H9 (cell line): ENCODE results near the gene RGL1. TPM values are rescaled to one million over a fixed set of nuclear protein-coding genes. Genes with fewer than 3 reads are reported as not detected.

Experiments used
- DNase-seq: peaks from one replicate; pipeline ENCODE4 v3.0.0-alpha.2; 2017
- H2AFZ ChIP-seq: one replicate; pipeline ENCODE4 v1.6.1; 2013; ENCODE audit warnings: mild to moderate bottlenecking, low read length, control low read depth, moderate library complexity
- H2AK5ac ChIP-seq: 2 replicates; pipeline ENCODE4 v1.6.1; 2013; ENCODE audit warnings: low read length, control low read depth, mixed read lengths; ENCODE audit not compliant: insufficient read length
- H2BK120ac ChIP-seq: one replicate; pipeline ENCODE4 v1.6.1; 2013; ENCODE audit warnings: low read depth, mild to moderate bottlenecking, low read length, control low read depth, inconsistent platforms; ENCODE audit not compliant: poor library complexity, severe bottlenecking
- H2BK12ac ChIP-seq: 2 replicates; pipeline ENCODE4 v1.6.1; 2013; ENCODE audit warnings: low read length, control low read depth, mixed read lengths, low read depth; ENCODE audit not compliant: insufficient read length
- H2BK15ac ChIP-seq: 2 replicates; pipeline ENCODE4 v1.6.1; 2013; ENCODE audit warnings: low read depth, low read length, control low read depth
- H2BK20ac ChIP-seq: one replicate; pipeline ENCODE4 v1.6.1; 2013; ENCODE audit warnings: low read depth, mild to moderate bottlenecking, low read length, control low read depth, inconsistent platforms; ENCODE audit not compliant: poor library complexity, severe bottlenecking
- H2BK5ac ChIP-seq: 2 replicates; pipeline ENCODE4 v1.6.1; 2013; ENCODE audit warnings: low read length, control low read depth, mixed read lengths; ENCODE audit not compliant: insufficient read length
- H3K14ac ChIP-seq: 2 replicates; pipeline ENCODE4 v1.6.1; 2013; ENCODE audit warnings: low read length, control low read depth; ENCODE audit not compliant: insufficient read depth
- H3K18ac ChIP-seq: 2 replicates; pipeline ENCODE4 v1.6.1; 2013; ENCODE audit warnings: low read depth, mild to moderate bottlenecking, mixed read lengths, low read length, control low read depth; ENCODE audit not compliant: insufficient read length
- H3K23ac ChIP-seq: 2 replicates; pipeline ENCODE4 v1.6.1; 2013; ENCODE audit warnings: low read length, control low read depth, mixed read lengths, low read depth; ENCODE audit not compliant: insufficient read length
- H3K23me2 ChIP-seq: 2 replicates; pipeline ENCODE4 v1.6.1; 2013; ENCODE audit warnings: low read depth, mild to moderate bottlenecking, mixed read lengths, low read length, control low read depth; ENCODE audit not compliant: insufficient read length, poor library complexity, severe bottlenecking
- H3K27ac ChIP-seq: 2 replicates; pipeline ENCODE4 v1.5.1; 2013; ENCODE audit warnings: low read length, control low read depth, mixed read lengths, low read depth; ENCODE audit not compliant: insufficient read length
- H3K27me3 ChIP-seq: 2 replicates; pipeline ENCODE4 v1.6.1; 2013; ENCODE audit warnings: low read length, control low read depth, inconsistent platforms; ENCODE audit not compliant: insufficient read depth
- H3K4ac ChIP-seq: 2 replicates; pipeline ENCODE4 v1.6.1; 2013; ENCODE audit warnings: low read depth, mild to moderate bottlenecking, control low read depth, inconsistent platforms, low read length, moderate library complexity
- H3K4me1 ChIP-seq: 2 replicates; pipeline ENCODE4 v1.6.1; 2013; ENCODE audit warnings: low read length, control low read depth, inconsistent platforms; ENCODE audit not compliant: insufficient read depth
- H3K4me2 ChIP-seq: 2 replicates; pipeline ENCODE4 v1.6.1; 2013; ENCODE audit warnings: low read length, control low read depth, mixed read lengths; ENCODE audit not compliant: insufficient read length, insufficient read depth
- H3K56ac ChIP-seq: 2 replicates; pipeline ENCODE4 v1.6.1; 2013; ENCODE audit warnings: low read depth, mild to moderate bottlenecking, mixed read lengths, low read length, control low read depth; ENCODE audit not compliant: insufficient read length
- H3K79me1 ChIP-seq: 2 replicates; pipeline ENCODE4 v1.6.1; 2013; ENCODE audit warnings: low read depth, mild to moderate bottlenecking, moderate library complexity, low read length, control low read depth, inconsistent platforms; ENCODE audit not compliant: insufficient read depth, poor library complexity, severe bottlenecking
- H3K79me2 ChIP-seq: 2 replicates; pipeline ENCODE4 v1.6.1; 2013; ENCODE audit warnings: low read length, control low read depth, inconsistent platforms; ENCODE audit not compliant: insufficient read depth
- H3K9ac ChIP-seq: 2 replicates; pipeline ENCODE4 v1.6.1; 2013; ENCODE audit warnings: low read length, control low read depth, mixed read lengths; ENCODE audit not compliant: insufficient read length; ENCODE audit errors: extremely low read depth
- H3K9me3 ChIP-seq: one replicate; pipeline ENCODE4 v1.6.1; 2013; ENCODE audit warnings: low read depth, low read length, inconsistent platforms; ENCODE audit not compliant: control insufficient read depth
- H3T11ph ChIP-seq: one replicate; pipeline ENCODE4 v1.6.1; 2013; ENCODE audit warnings: mild to moderate bottlenecking, low read length, control low read depth, inconsistent platforms
- H4K20me1 ChIP-seq: one replicate; pipeline ENCODE4 v1.6.1; 2013; ENCODE audit not compliant: control insufficient read depth, insufficient read length, insufficient read depth
- H4K5ac ChIP-seq: 2 replicates; pipeline ENCODE4 v1.6.1; 2013; ENCODE audit warnings: low read depth, mild to moderate bottlenecking, mixed read lengths, low read length, control low read depth; ENCODE audit not compliant: insufficient read length
- H4K8ac ChIP-seq: replicated peaks from 2 replicates; pipeline ENCODE4 v1.6.1; 2013; ENCODE audit warnings: low read length, control low read depth, mixed read lengths, low read depth; ENCODE audit not compliant: insufficient read length
- H4K91ac ChIP-seq: 2 replicates; pipeline ENCODE4 v1.6.1; 2013; ENCODE audit warnings: low read depth, mild to moderate bottlenecking, moderate library complexity, mixed read lengths, low read length, control low read depth; ENCODE audit not compliant: insufficient read length
- H3K27ac Mint-ChIP-seq, 3 experiments: 2 replicates in 2 of 3; 3 replicates in 1 of 3; pipeline ENCODE4 v1.8.0; 2020 to 2021; ENCODE audit warnings: mixed read lengths in 3 of 3, mild to moderate bottlenecking in 1 of 3, moderate library complexity in 1 of 3
- H3K27me3 Mint-ChIP-seq: 2 replicates; pipeline ENCODE4 v1.8.0; 2021; ENCODE audit warnings: low read depth, mild to moderate bottlenecking, moderate library complexity, mixed read lengths
- H3K36me3 Mint-ChIP-seq, 3 experiments: 2 replicates in 2 of 3; 3 replicates in 1 of 3; pipeline ENCODE4 v1.8.0; 2020 to 2021; ENCODE audit warnings: low read depth in 3 of 3, mixed read lengths in 3 of 3; ENCODE audit not compliant: insufficient read depth in 1 of 3
- H3K4me1 Mint-ChIP-seq, 2 experiments: 2 replicates each; pipeline ENCODE4 v1.8.0; 2020; ENCODE audit warnings: mixed read lengths in 2 of 2
- H3K4me3 Mint-ChIP-seq, 2 experiments: 2 replicates in 1 of 2; 3 replicates in 1 of 2; pipeline ENCODE4 v1.8.0; 2020 to 2021; ENCODE audit warnings: mild to moderate bottlenecking in 2 of 2, mixed read lengths in 2 of 2, moderate library complexity in 1 of 2
- H3K9me3 Mint-ChIP-seq, 2 experiments: 2 replicates in 1 of 2; 3 replicates in 1 of 2; pipeline ENCODE4 v1.8.0; 2020; ENCODE audit warnings: mild to moderate bottlenecking in 2 of 2, mixed read lengths in 2 of 2, moderate library complexity in 1 of 2
- CTCF ChIP-seq: fragments of 200-600 bp; sonication (generic); conservative IDR thresholded peaks from 3 replicates; pipeline ENCODE4 v1.8.0; 2021; ENCODE audit warnings: antibody characterized with exemption, mild to moderate bottlenecking
- WGBS: extraction: QIAGEN DNeasy Blood & Tissue Kit; methylation state at CpG from one replicate; pipeline ENCODE4 v1.1.7; 2013; ENCODE audit warnings: missing lambda C conversion rate, low lambda C conversion rate, mixed read lengths; ENCODE audit not compliant: insufficient read length; ENCODE audit errors: extremely low coverage; 5-methylcytosine and 5-hydroxymethylcytosine counted together
- total RNA-seq: library from RNA; stranded (reverse); gene quantifications from 2 replicates; pipeline ENCODE4 v1.2.1, GENCODE V29; 2021

The RGL1 gene
- total RNA-seq, 1 experiment from 2014 or later: 1.4 TPM

- Histone ChIP-seq H3K4me2 (no peak overlapping the region), H3K9ac (no peak overlapping the region), H3K79me1 (no peaks in the 10 kb centered on the region), H4K5ac (no peak overlapping the region), H3K14ac (no peak overlapping the region), H2BK20ac (no peak overlapping the region), H3K23ac (no peak overlapping the region), H3K4me1 (no peaks in the 10 kb centered on the region), H2AFZ (no peak overlapping the region), H4K20me1 (no peaks in the 10 kb centered on the region), H3K27me3 (no peaks in the 10 kb centered on the region), H2BK15ac (no peak overlapping the region), H3K4ac (no peak overlapping the region), H3K27ac (no peak overlapping the region), H4K91ac (no peak overlapping the region), H2BK12ac (no peak overlapping the region), H3K23me2 (no peaks in the 10 kb centered on the region), H3K56ac (no peak overlapping the region), H3K9me3 (no peaks in the 10 kb centered on the region), H2BK120ac (no peak overlapping the region), H3T11ph (no peak overlapping the region), H2BK5ac (no peak overlapping the region), H3K18ac (no peak overlapping the region), H4K8ac (no peak overlapping the region), H3K79me2 (no peaks in the 10 kb centered on the region), H2AK5ac (no peak overlapping the region)
- Mint-ChIP-seq H3K4me3 (no peak overlapping the region), H3K27me3 (no peaks in the 10 kb centered on the region), H3K36me3 (no peaks in the 10 kb centered on the region), H3K4me1 (no peaks in the 10 kb centered on the region), H3K27ac (no peak overlapping the region), H3K9me3 (no peaks in the 10 kb centered on the region)
- DNase-seq: no peak
- WGBS: no CpG with 5 or more reads among the region's 1 CpG
- no peak for TF ChIP-seq CTCF
Measured at GRCh38 chr1:183901748-183902330, 96.9 kb downstream of the RGL1 start.
